Measurements from ENCODE around the gene ALPK3.

ALPK3 gene

GRCh38 chr15:84824260-84825007 lies 7.3 kb downstream of the ALPK3 start:
- no peak for DNase-seq

- DNase-seq = peak in 2 of 4 experiments; percentile 19 to 49
These were observed 9.2 kb downstream of the ALPK3 start for GRCh38 chr15:84826369-84826823.

- DNase-seq = no peak
These were observed 10.1 kb downstream of the ALPK3 start for GRCh38 chr15:84827246-84827645.

DNA sequence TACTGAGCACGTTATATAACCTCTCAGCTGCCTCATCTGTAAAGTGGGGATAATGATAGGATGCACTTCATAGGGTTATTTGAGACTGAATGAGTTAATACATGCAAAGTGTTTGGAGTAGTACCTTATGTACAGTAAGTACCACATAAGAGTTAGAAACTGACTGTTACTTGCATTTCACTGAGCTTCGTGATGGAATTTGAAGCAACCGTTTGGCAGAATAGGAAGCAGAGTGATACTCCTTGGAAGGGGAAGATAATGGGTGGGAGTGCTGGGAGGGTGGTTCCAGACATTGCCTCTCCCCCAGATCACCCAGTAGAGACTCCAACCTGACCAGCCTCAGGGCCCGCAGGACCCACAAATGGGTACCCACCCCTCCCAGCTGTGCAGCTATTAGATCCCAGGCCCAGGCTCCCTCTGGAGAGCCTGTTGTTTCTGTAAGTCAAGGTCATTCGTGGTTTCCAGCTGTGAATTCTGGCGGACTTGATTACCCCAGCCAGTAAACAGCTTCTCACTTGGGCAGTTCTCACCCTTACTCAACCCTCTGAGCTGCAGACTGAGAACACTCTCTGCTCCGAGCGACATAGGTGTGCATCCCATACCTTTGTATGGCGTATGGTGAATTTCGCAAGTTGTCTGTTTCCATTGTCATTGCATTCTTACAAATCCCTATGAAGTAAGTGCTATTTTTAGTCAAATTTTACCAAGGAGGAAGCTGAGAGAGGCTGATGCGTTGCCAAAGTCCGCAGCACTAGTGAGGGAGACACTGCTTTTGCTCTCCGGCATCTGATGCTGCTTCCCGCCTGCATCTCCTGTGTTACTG lies 11.1 kb downstream of the ALPK3 start:
- DNase-seq = peak in 3 of 4 experiments; percentile 51 to 70 (median 60)

- DNase-seq = no peak
These were observed 12.3 kb downstream of the ALPK3 start for GRCh38 chr15:84829428-84829827.

DNA sequence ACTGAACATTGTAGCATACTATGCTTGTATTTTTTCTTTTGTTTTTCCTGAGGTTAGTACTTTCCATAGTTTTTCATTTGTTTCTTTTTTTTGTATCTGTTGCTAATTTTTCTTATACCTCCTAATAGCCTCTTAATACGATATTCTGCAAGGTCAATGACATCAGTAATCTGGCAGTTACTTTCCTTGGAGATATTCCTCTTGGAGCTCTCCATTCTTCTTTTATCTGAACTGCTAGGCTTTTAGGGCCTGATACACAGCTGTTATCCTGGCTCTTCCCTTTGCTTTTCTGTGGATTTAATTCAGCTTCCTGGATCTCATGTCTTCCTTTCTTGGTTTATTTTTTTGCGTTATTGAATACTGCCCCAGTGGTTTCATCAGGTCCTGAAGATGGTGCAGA lies 12.9 kb downstream of the ALPK3 start:
- DNase-seq = no peak

DNA sequence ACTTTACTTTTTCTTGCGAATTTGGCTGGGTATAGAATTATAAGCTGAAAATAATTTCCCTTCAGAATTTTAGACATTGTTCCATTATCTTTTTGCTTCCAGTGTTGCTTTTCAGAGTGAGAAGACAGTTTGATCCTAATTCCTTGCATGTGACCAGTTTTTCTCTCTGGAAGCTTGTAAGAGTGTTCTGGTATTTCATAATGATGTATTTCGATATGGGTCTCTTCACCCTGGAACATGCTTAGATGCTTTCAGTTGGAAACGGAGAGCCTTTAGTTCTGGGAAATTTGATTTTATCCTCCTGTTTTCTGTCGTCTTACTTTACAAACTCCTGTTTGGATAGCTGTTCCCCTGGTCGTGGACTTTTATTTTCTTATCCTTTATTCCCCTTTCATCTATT lies 13.9 kb downstream of the ALPK3 start:
- DNase-seq = no peak

GRCh38 chr15:84831613-84832012 lies 14.5 kb downstream of the ALPK3 start:
- DNase-seq = no peak

DNA sequence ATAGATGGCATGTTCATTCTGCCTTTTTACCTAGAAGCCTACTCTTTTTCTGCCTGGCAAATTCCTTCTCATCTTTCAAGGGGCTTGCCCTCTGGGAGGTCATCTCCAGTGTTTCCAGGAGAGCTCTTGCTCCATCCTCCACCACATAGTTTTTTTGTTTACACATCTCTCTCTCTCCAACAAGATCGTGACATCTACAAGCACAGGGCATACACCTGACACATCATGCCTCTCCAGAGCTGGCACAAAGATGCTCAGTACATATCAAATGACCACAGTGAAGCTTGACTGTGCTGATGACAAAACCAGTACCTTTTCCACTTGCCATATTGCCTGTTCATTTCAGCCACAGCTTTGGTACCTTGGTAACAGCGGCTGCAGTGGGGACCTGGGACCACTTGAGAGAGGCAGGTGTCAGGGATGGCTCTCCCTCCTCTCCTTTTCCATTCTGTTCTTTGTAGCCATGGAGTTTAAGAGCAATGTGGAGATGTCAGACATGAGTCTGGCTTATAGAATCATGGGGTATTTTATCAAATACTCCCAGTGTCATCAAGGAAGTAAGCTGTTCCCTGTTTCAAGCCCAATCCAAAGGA lies 15.4 kb downstream of the ALPK3 start:
- DNase-seq = no peak

- DNase-seq = peak; percentile 30 to 68 (median 61)
These were observed 16.5 kb downstream of the ALPK3 start for GRCh38 chr15:84833447-84834228.

- peak in 1 of 4 experiments; percentile 1 for DNase-seq
These were observed 17.2 kb downstream of the ALPK3 start for GRCh38 chr15:84834229-84834955.

- DNase-seq = peak in 3 of 4 experiments; percentile 31 to 54 (median 39)
These were observed 17.8 kb downstream of the ALPK3 start for GRCh38 chr15:84834969-84835368.

DNA sequence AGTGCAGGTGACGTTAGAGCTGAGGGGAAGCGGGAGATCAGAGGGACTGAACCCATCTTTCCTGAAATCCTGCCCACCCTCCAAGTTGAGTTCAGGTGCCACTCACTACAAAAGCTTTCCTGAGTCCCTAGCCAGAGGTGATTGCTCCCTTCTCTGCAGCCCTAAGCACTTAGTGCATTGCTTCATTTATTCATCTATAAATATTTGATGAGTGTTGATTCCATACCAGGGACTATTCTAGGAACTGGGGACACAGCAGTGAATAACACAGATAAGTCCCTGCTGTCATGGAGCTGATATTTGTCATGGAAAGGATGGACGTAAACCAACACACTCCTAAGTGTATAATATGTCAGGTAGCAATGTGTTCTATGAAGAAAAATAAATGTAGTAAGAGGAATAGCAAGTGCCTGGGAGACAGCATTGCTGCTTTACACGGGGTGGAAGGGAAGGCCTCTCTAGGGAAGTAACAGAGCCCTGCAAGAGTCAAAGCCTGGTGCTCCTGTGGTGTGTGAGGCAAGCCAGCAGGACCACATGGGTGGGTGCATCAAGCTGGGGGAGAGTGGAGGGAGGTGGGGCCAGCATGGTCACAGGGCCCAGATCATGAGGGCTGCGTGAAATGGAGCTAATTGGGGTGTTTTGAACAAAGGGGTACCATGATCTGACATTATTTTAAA lies 18.6 kb downstream of the ALPK3 start:
- peak; percentile 62 to 83 (median 74) for DNase-seq

DNA sequence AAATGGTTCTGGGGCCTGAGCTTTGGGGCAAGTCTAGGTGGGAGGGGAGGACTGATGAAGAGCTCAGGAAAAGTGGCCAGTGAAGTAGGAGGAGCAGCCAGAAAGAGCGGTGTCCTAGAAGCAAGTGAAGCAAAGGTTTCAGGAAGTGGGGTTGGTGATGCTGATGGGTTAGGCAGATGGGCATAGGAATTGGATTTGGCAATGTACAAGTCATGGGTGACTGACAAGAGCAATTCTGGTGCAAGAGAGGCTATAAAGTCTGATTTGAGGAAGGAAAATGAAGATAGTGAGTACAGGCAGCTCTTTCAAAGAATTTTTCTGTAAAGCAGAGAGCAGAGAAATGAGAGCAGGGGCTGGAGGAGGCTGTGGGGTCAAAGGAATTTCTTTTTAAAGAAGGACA lies 19.7 kb downstream of the ALPK3 start:
- peak; percentile 74 to 91 (median 84) for DNase-seq

GRCh38 chr15:84839714-84840113 lies 22.6 kb downstream of the ALPK3 start:
- DNase-seq = no peak

DNA sequence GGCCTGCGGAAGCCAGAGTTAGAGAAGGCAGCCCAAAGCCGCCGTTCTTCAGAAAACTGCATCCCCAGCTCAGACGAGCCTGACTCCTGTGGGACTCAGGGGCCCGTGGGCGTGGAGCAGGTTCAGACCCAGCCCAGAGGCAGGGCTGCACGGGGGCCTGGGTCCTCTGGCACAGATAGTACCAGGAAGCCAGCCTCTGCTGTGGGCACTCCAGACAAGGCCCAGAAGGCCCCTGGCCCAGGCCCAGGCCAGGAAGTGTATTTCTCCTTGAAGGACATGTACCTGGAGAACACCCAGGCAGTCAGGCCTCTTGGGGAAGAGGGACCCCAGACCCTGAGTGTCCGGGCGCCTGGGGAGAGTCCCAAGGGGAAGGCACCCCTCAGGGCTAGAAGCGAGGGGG lies 23.1 kb downstream of the ALPK3 start:
- no peak for DNase-seq

DNA sequence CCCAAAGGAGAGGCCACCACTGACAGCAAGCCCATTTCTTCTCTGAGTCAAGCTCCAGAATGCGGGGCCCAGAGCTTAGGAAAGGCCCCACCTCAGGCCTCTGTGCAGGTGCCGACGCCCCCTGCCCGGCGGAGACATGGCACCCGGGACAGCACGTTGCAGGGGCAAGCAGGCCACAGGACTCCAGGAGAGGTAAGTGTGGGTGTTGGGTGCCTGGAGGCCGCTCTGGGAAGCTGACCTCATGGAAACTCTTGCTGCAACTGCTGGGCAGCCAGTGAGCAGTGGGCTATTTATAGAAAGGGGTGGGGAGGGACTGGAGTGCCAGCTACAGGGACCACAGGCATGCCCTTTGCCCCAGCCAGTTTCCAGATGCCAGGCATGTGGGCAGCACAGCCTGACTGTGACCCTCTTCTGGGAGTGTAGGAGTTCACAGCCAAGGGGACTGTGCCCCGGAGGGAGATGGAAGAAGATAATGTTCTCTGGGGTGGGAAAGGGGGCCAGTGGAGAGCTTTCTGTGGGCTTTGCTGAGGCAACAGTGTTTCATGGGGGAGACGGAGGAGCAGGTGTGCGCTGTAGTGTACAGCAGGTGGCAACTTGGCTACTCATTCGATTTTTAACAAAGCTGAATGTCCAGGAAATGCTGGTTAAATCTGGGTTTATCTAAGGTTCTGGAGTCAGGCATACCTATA lies 23.7 kb downstream of the ALPK3 start:
- peak; percentile 85 to 93 (median 91) for DNase-seq

- no peak for DNase-seq
These were observed 25.6 kb downstream of the ALPK3 start for GRCh38 chr15:84842781-84843180.

GRCh38 chr15:84844964-84845363 lies 27.8 kb downstream of the ALPK3 start:
- DNase-seq = no peak

DNA sequence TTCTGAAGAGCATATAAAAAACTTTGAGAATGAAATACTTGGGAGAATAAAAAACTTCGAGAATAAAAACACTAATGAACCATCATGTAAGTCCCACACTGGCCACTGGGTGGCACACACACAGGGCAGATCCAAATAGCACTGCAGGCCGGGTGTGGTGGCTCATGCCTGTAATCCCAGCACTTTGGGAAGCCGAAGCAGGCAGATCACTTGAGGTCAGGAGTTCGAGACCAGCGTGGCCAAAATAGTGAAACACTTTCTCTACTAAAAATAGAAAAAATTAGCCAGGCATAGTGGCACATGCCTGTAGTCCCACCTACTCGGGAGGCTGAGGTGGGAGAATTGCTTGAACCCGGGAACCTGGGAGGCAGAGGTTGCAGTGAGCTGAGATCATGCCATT lies 28.5 kb downstream of the ALPK3 start:
- DNase-seq = peak; percentile 56 to 79 (median 66)

DNA sequence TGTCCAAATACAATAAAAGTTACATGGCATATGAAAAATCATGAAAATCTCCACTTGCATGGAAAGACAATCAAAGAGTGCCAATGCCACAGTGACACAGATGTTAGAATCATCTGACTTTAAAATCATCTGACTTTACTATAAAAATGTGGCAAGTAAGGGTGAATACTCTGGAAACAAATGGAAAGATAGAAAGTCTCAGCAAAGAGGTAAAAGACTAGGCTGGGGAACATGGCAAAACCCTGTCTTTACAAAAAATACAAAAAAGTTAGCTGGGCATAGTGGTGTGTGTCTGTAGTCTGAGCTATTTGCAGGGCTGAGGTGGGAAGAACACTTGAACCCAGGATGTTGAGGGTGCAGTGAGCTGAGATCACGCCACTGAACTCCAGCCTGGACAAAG lies 29.1 kb downstream of the ALPK3 start:
- DNase-seq = no peak

All from suppressor macrophage (primary cell).